Measurements from ENCODE around the gene EIF4G3. TPM values are rescaled to one million over a fixed set of nuclear protein-coding genes. Genes with fewer than 3 reads are reported as not detected.

Gene EIF4G3
- polyA plus RNA-seq, 1 of the 3 experiments (the other 2 are of a cell fraction), result 32.0 TPM

DNA sequence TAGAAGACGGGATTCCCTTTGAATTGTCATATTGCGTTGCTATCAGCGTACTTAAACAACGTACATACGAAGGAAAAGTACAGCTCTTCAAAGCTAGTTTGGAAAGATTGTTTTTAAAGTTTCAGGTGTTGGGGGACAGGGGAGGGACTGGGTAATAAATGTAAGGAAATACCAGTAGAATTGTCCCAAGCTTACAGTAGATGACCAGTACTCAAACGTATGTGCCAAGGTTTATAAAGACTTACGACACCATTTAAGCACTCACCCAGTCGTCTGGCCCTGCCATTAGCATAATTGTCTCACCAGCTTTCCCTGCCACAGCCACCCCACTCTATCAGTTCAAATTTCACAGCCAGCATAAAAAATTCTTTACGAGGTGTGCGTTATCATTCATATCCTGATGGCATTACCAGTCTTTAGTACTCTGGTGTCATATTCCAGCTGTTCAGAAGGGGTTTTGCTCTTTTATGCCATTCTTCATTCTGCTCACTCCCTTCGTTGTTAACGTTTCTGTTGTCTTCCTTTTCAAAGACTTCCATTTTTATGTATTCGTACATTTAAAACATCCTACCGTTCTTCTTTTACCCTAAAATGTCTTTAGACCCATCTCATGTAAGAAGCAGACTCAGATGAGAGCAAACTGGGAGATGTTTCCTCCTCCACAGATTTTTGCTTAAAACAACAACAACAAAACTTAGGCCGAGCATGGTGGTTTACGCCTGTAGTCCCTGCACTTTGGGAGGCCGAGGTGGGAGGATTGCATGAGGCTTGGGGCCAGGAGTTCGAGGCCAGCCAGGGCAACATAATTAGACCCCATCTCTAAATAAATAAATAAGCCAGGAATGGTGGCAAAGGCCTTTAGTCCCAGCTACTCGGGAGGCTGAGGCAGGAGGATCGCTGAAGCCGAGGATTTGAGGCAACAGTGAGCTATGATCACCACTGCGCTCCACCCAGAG, 388.6 kb downstream of the EIF4G3 start:
- Histone ChIP-seq H3K4me3 (ENCODE audit: low read depth in 2 of 2, low read length in 1 of 2) (peak overlapping the region; percentile 68 to 72), H2AFZ (ENCODE audit: low read depth) (peak overlapping the region; percentile 82), H3K36me3 (replicated peaks in 1 of 2; ENCODE audit: control insufficient read depth in 1 of 2, insufficient read depth in 2 of 2, low read length in 1 of 2) (no peaks in the 10 kb centered on the region), H3K9me2 (no peaks in the 10 kb centered on the region), H3K27ac (ENCODE audit: low read depth in 2 of 2, low read length in 1 of 2) (peak overlapping the region; percentile 87 to 96), H3K9me3 (no peaks in the 10 kb centered on the region), H3K9ac (peak overlapping the region; percentile 98), H3K4me2 (peak overlapping the region; percentile 92), H4K20me1 (ENCODE audit: insufficient read depth) (peaks cover 32% of the 10 kb centered on the region), H3F3A (replicated peaks; ENCODE audit: insufficient read depth) (peaks cover 26% of the 10 kb centered on the region), H3K27me3 (ENCODE audit: insufficient read depth) (no peaks in the 10 kb centered on the region), H3K4me1 (ENCODE audit: control insufficient read depth in 1 of 2, insufficient read depth in 2 of 2, low read depth in 1 of 2, low read length in 1 of 2) (peaks cover 3 to 6% of the 10 kb centered on the region in 2 experiments; a peak in 2 of 4 replicates), H3K79me2 (ENCODE audit: insufficient read depth) (peaks cover 33% of the 10 kb centered on the region)
- peak; percentile 34 for DNase-seq
- WGBS (ENCODE audit: low lambda C conversion rate), result 52% methylated on average over 22 of the region's 22 CpGs
- CTCF ChIA-PET, result interaction anchor here (0.8 to 2.6 kb wide), 4 partner anchors 15 to 407 kb away, joined by 3 to 13 read pairs (median 9); no protein-coding TSS in a partner anchor
- TF ChIP-seq, protein P1, sequence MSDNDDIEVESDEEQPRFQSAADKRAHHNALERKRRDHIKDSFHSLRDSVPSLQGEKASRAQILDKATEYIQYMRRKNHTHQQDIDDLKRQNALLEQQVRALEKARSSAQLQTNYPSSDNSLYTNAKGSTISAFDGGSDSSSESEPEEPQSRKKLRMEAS (IDR thresholded peaks at IDR 0.05; ENCODE audit: low read depth), result no peak
- TF ChIP-seq TEAD4 (IDR thresholded peaks at IDR 0.05; ENCODE audit: borderline replicate concordance, insufficient read depth), result no peak
- POLR2A ChIA-PET, result interaction anchor here (0.9 to 1.7 kb wide), 3 partner anchors 12 to 407 kb away, joined by 3 to 9 read pairs (median 3); no protein-coding TSS in a partner anchor

DNA sequence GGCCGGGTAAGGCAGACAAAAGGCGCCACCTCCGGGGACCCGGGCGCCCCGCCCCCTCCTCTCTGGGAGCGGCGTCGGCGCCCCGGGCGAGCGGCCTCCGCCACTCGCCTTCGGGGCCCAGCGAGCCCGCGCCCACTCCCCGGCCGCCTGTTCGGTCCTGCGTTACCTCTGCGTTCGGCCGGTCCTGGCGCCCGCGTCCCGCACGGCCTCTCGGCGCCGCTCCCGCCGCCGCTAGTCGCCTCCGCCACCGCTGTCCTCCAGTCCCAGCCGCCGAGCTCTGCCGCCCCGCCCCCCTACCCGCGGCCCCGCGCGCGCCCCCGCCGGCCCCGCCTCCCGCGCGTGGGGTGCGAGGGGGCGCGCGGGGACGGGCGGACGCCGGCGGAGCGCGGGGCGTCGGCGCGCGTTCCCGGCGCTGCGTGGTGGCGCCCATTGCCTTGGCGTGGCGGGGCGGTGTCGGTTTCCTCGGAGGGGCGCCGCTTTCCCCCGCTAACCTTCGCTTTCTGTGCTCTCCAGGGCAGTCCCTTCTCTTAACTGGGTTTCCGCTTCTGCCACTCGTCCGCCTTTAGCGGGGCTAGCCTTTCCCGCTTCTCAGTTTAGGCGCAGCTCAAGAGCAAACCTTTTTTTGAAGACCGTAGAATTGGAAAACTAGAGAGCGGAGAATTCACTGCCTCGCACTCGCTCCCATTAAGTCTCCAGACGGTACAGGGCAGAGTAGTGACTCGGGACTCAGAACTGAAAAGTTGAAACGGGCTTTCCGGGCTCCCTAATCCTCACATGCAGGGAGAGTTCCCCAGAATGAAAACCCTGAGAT, 389.5 kb downstream of the EIF4G3 start, which contains the start of gene HP1BP3:
Gene HP1BP3, minus strand, starts transcription at position 279 of the 811 bp plus-strand sequence. CDS start 6,867 bp downstream, outside the sequence.
- Histone ChIP-seq H2AFZ (ENCODE audit: low read depth) (peak within 1 kb of the TSS; percentile 82), H3K4me1 (ENCODE audit: control insufficient read depth in 1 of 2, insufficient read depth in 2 of 2, low read depth in 1 of 2, low read length in 1 of 2) (peaks cover 3 to 6% of the 10 kb centered on the region in 2 experiments; a peak in 2 of 4 replicates), H3F3A (replicated peaks; ENCODE audit: insufficient read depth) (peaks cover 17% of the 10 kb centered on the region), H3K79me2 (ENCODE audit: insufficient read depth) (peaks cover 42% of the 10 kb centered on the region), H3K36me3 (replicated peaks in 1 of 2; ENCODE audit: control insufficient read depth in 1 of 2, insufficient read depth in 2 of 2, low read length in 1 of 2) (no peaks in the 10 kb centered on the region), H3K27ac (ENCODE audit: low read depth in 2 of 2, low read length in 1 of 2) (peak within 1 kb of the TSS; percentile 87 to 96), H3K4me3 (ENCODE audit: low read depth in 2 of 2, low read length in 1 of 2) (peak within 1 kb of the TSS; percentile 72 to 95), H3K27me3 (ENCODE audit: insufficient read depth) (no peaks in the 10 kb centered on the region), H3K9me2 (no peaks in the 10 kb centered on the region), H4K20me1 (ENCODE audit: insufficient read depth) (peaks cover 41% of the 10 kb centered on the region), H3K9ac (peak within 1 kb of the TSS; percentile 98), H3K4me2 (peak within 1 kb of the TSS; percentile 92), H3K9me3 (no peaks in the 10 kb centered on the region)
- ChIA-PET POLR2A (interaction anchor here (0.7 to 1.7 kb wide), 14 partner anchors 11 to 482 kb away, joined by 3 to 10 read pairs (median 3); no protein-coding TSS in a partner anchor), CTCF (interaction anchor here (0.8 to 2.6 kb wide), 7 partner anchors 15 to 408 kb away, joined by 3 to 13 read pairs (median 3); no protein-coding TSS in a partner anchor)
- DNase-seq, result peak; percentile 93
- WGBS (ENCODE audit: low lambda C conversion rate), result under 1% methylated on average over 33 of the region's 99 CpGs
- TF ChIP-seq TAF1 (IDR thresholded peaks at IDR 0.05; ENCODE audit: borderline replicate concordance, low read depth, low read length) (no peak; the same call in 1 of the 2 replicates), FOSL2 (IDR thresholded peaks at IDR 0.05; ENCODE audit: borderline replicate concordance, low read depth) (no peak), POLR2AphosphoS5 (IDR thresholded peaks at IDR 0.05; ENCODE audit: low read depth, low read length) (peak; percentile 64), RFX5 (IDR thresholded peaks at IDR 0.05; ENCODE audit: low read length) (no peak), EZH2phosphoT487 (IDR thresholded peaks at IDR 0.05; ENCODE audit: borderline replicate concordance, low read depth) (no peak), GATA2 (CRISPR knock-in tag; IDR thresholded peaks at IDR 0.05) (no peak), SIN3A (IDR thresholded peaks at IDR 0.05; ENCODE audit: borderline replicate concordance, low read depth, low read length) (no peak; the same call in 1 of the 2 replicates), EP300 (IDR thresholded peaks at IDR 0.05; ENCODE audit: borderline replicate concordance in 1 of 2, low read depth in 1 of 2, low read length in 1 of 2) (0 out of 4 replicates have a peak, but pooled peaks of 1 of the 2 experiments have one; percentile 1), RAD21 (IDR thresholded peaks at IDR 0.05; ENCODE audit: low read length) (no peak), SMC3 (IDR thresholded peaks at IDR 0.05; ENCODE audit: low read depth, low read length) (no peak), ELF1 (IDR thresholded peaks at IDR 0.05) (no peak)
- TF ChIP-seq, protein P2, sequence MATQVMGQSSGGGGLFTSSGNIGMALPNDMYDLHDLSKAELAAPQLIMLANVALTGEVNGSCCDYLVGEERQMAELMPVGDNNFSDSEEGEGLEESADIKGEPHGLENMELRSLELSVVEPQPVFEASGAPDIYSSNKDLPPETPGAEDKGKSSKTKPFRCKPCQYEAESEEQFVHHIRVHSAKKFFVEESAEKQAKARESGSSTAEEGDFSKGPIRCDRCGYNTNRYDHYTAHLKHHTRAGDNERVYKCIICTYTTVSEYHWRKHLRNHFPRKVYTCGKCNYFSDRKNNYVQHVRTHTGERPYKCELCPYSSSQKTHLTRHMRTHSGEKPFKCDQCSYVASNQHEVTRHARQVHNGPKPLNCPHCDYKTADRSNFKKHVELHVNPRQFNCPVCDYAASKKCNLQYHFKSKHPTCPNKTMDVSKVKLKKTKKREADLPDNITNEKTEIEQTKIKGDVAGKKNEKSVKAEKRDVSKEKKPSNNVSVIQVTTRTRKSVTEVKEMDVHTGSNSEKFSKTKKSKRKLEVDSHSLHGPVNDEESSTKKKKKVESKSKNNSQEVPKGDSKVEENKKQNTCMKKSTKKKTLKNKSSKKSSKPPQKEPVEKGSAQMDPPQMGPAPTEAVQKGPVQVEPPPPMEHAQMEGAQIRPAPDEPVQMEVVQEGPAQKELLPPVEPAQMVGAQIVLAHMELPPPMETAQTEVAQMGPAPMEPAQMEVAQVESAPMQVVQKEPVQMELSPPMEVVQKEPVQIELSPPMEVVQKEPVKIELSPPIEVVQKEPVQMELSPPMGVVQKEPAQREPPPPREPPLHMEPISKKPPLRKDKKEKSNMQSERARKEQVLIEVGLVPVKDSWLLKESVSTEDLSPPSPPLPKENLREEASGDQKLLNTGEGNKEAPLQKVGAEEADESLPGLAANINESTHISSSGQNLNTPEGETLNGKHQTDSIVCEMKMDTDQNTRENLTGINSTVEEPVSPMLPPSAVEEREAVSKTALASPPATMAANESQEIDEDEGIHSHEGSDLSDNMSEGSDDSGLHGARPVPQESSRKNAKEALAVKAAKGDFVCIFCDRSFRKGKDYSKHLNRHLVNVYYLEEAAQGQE (IDR thresholded peaks at IDR 0.05; ENCODE audit: low read depth, low read length), result no peak
- TF ChIP-seq, protein P3, sequence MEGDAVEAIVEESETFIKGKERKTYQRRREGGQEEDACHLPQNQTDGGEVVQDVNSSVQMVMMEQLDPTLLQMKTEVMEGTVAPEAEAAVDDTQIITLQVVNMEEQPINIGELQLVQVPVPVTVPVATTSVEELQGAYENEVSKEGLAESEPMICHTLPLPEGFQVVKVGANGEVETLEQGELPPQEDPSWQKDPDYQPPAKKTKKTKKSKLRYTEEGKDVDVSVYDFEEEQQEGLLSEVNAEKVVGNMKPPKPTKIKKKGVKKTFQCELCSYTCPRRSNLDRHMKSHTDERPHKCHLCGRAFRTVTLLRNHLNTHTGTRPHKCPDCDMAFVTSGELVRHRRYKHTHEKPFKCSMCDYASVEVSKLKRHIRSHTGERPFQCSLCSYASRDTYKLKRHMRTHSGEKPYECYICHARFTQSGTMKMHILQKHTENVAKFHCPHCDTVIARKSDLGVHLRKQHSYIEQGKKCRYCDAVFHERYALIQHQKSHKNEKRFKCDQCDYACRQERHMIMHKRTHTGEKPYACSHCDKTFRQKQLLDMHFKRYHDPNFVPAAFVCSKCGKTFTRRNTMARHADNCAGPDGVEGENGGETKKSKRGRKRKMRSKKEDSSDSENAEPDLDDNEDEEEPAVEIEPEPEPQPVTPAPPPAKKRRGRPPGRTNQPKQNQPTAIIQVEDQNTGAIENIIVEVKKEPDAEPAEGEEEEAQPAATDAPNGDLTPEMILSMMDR (IDR thresholded peaks at IDR 0.05), result no peak
- TF ChIP-seq, protein P4, sequence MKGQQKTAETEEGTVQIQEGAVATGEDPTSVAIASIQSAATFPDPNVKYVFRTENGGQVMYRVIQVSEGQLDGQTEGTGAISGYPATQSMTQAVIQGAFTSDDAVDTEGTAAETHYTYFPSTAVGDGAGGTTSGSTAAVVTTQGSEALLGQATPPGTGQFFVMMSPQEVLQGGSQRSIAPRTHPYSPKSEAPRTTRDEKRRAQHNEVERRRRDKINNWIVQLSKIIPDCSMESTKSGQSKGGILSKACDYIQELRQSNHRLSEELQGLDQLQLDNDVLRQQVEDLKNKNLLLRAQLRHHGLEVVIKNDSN (IDR thresholded peaks at IDR 0.05; ENCODE audit: borderline replicate concordance, low read depth), result no peak
